Measurements from ENCODE around the gene RTP5. TPM values are rescaled to one million over a fixed set of nuclear protein-coding genes. Genes with fewer than 3 reads are reported as not detected.
"Not testable (repeated sequence)": the region's sequence is repeated elsewhere in the genome, so short reads cannot be mapped to it uniquely, and the experiment has no call there.

RTP5 gene
- total RNA-seq, 2 donors from 2014 or later, result not detected

- ATAC-seq (no peak), DNase-seq (no peak)
- intact Hi-C loops (cut with DNase I), result no loop called here
- Histone ChIP-seq H3K4me1 (peaks cover 6% of the 10 kb centered on the region), H3K27me3 (no peaks in the 10 kb centered on the region), H3K36me3 (replicated peaks in 1 of 2; ENCODE audit: insufficient read depth in 1 of 2, low read depth in 2 of 2) (no peaks in the 10 kb centered on the region), H3K27ac (no peak overlapping the region), H3K4me3 (no peak overlapping the region), H3K9me3 (no peaks in the 10 kb centered on the region)
- TF ChIP-seq POLR2A (IDR thresholded peaks at IDR 0.05), result no peak
- whole genome bisulfite sequencing, 2 donors, result 89 to 91% methylated on average over 5 to 12 of the region's 15 CpGs
These were observed 2.7 kb downstream of the RTP5 start for GRCh38 chr2:241872313-241872642.

- Histone ChIP-seq H3K4me1 (peaks cover 6% of the 10 kb centered on the region), H3K9me3 (no peaks in the 10 kb centered on the region), H3K36me3 (replicated peaks in 1 of 2; ENCODE audit: insufficient read depth in 1 of 2, low read depth in 2 of 2) (no peaks in the 10 kb centered on the region), H3K4me3 (no peak overlapping the region), H3K27me3 (no peaks in the 10 kb centered on the region), H3K27ac (no peak overlapping the region)
- no peak for DNase-seq
- no peak for ATAC-seq
- intact Hi-C loops (cut with DNase I), result no loop called here
- no peak for TF ChIP-seq POLR2A (IDR thresholded peaks at IDR 0.05)
- no peak for TF ChIP-seq CTCF (IDR thresholded peaks at IDR 0.05)
- 80 to 83% methylated on average over 39 to 41 of the region's 54 CpGs for WGBS, 2 donors
These were observed 3.7 kb downstream of the RTP5 start for GRCh38 chr2:241873081-241873802.

- Histone ChIP-seq H3K27ac (no peak overlapping the region), H3K4me1 (peaks cover 2% of the 10 kb centered on the region), H3K9me3 (no peaks in the 10 kb centered on the region), H3K36me3 (replicated peaks in 1 of 2; ENCODE audit: insufficient read depth in 1 of 2, low read depth in 2 of 2) (no peaks in the 10 kb centered on the region), H3K4me3 (no peak overlapping the region), H3K27me3 (no peaks in the 10 kb centered on the region)
- ATAC-seq (no peak), DNase-seq (no peak)
- TF ChIP-seq POLR2A (IDR thresholded peaks at IDR 0.05) (no peak), CTCF (IDR thresholded peaks at IDR 0.05) (no peak)
- intact Hi-C loops (cut with DNase I), result no loop called here
- WGBS, 2 donors, result 94 to 96% methylated on average over 5 to 7 of the region's 7 CpGs
These were observed 4.2 kb downstream of the RTP5 start for GRCh38 chr2:241873803-241874110.

GRCh38 chr2:241874277-241874925, 4.9 kb downstream of the RTP5 start:
- H3K9me3 ChIP-seq, result no peaks in the 10 kb centered on the region
- no peaks in the 10 kb centered on the region for H3K36me3 ChIP-seq (replicated peaks in 1 of 2; ENCODE audit: insufficient read depth in 1 of 2, low read depth in 2 of 2)
- no peak for TF ChIP-seq POLR2A (IDR thresholded peaks at IDR 0.05)
- TF ChIP-seq CTCF (IDR thresholded peaks at IDR 0.05), result no peak
- no peak for ATAC-seq
- no peaks in the 10 kb centered on the region for H3K4me1 ChIP-seq
- intact Hi-C loops (cut with DNase I), result no loop called here
- H3K27me3 ChIP-seq, result no peaks in the 10 kb centered on the region
- no peak for DNase-seq
- H3K27ac ChIP-seq, result no peak overlapping the region
- 74 to 86% methylated on average over 6 to 14 of the region's 17 CpGs for WGBS, 2 donors
- no peak overlapping the region for H3K4me3 ChIP-seq

- H3K4me3 ChIP-seq; H3K9me3 ChIP-seq; intact Hi-C loops (cut with DNase I); H3K4me1 ChIP-seq; ATAC-seq; H3K27me3 ChIP-seq; H3K36me3 ChIP-seq (replicated peaks in 1 of 2; ENCODE audit: insufficient read depth in 1 of 2, low read depth in 2 of 2); H3K27ac ChIP-seq: not testable (repeated sequence)
- peak in 5 of 7 experiments; percentile 12 to 34 (median 24) for TF ChIP-seq CTCF (IDR thresholded peaks at IDR 0.05)
- 51 to 83% methylated on average over 12 to 13 of the region's 22 CpGs for WGBS, 2 donors
- DNase-seq, result peak in 2 of 4 donors; percentile 45 to 58
These were observed 6.4 kb downstream of the RTP5 start for GRCh38 chr2:241875754-241876527.

All from body of pancreas (tissue), 4 donors.